COR-L47 (cell line): ENCODE measurements around the gene CXCL9.
A peak's percentile ranks its signal among the peaks of the same experiment; 100 is the strongest.
"Not testable (repeated sequence)": the region's sequence is repeated elsewhere in the genome, so short reads cannot be mapped to it uniquely, and the experiment has no call there.

Experiments
- DNase-seq: peaks from one replicate; lab custom pipeline; 2025; lab: John Stamatoyannopoulos, UW

Gene CXCL9

GRCh38 chr4:76007089-76007862 is at the start of gene CXCL9:
Gene CXCL9 (minus strand): TSS chr4:76007509. CDS start chr4:76007449, 60 bp downstream.
- no peak for DNase-seq

- DNase-seq = no peak
Measured at GRCh38 chr4:76055421-76055820, 48.1 kb upstream of the CXCL9 start.

GRCh38 chr4:76055016-76055415 is 47.7 kb upstream of the CXCL9 start:
- DNase-seq = no peak

- DNase-seq = no peak
Measured at GRCh38 chr4:76053730-76054129, 46.4 kb upstream of the CXCL9 start.

- not testable (repeated sequence) for DNase-seq
Measured at GRCh38 chr4:76050560-76051050, 43.3 kb upstream of the CXCL9 start.

- not testable (repeated sequence) for DNase-seq
Measured at GRCh38 chr4:76049860-76050416, 42.6 kb upstream of the CXCL9 start.

- not testable (repeated sequence) for DNase-seq
Measured at GRCh38 chr4:76044686-76045085, 37.4 kb upstream of the CXCL9 start.

GRCh38 chr4:76043306-76043705 is 36.0 kb upstream of the CXCL9 start:
- DNase-seq = not testable (repeated sequence)

- not testable (repeated sequence) for DNase-seq
Measured at GRCh38 chr4:76042241-76042998, 35.1 kb upstream of the CXCL9 start.

GRCh38 chr4:76036855-76037254 is 29.5 kb upstream of the CXCL9 start:
- DNase-seq = no peak

GRCh38 chr4:76035799-76036380 is 28.6 kb upstream of the CXCL9 start, which contains the start of gene CXCL11:
Gene CXCL11 (minus strand): TSS chr4:76036070. CDS start chr4:76035987, 83 bp downstream.
- DNase-seq = no peak

- DNase-seq = no peak
Measured at GRCh38 chr4:76035141-76035540, 27.8 kb upstream of the CXCL9 start.

- no peak for DNase-seq
Measured at GRCh38 chr4:76029300-76029699, 22.0 kb upstream of the CXCL9 start.

GRCh38 chr4:76028350-76028765 is 21.0 kb upstream of the CXCL9 start:
- peak; percentile 40 for DNase-seq

- no peak for DNase-seq
Measured at GRCh38 chr4:76024065-76024464, 16.8 kb upstream of the CXCL9 start.

GRCh38 chr4:76023389-76023788 is 16.1 kb upstream of the CXCL9 start, which contains the start of gene CXCL10:
Gene CXCL10 (minus strand): TSS chr4:76023497. CDS start chr4:76023431, 66 bp downstream.
- no peak for DNase-seq

- no peak for DNase-seq
Measured at GRCh38 chr4:76022677-76023076, 15.4 kb upstream of the CXCL9 start.

GRCh38 chr4:76022031-76022430 is 14.7 kb upstream of the CXCL9 start:
- no peak for DNase-seq

GRCh38 chr4:76017056-76017686 is 9.9 kb upstream of the CXCL9 start:
- no peak for DNase-seq

- DNase-seq = no peak
Measured at GRCh38 chr4:76016393-76016792, 9.1 kb upstream of the CXCL9 start.

GRCh38 chr4:76013540-76013939 is 6.2 kb upstream of the CXCL9 start:
- no peak for DNase-seq

- no peak for DNase-seq
Measured at GRCh38 chr4:76012388-76012801, 5.1 kb upstream of the CXCL9 start.
